A673 (cell line): ENCODE data around the gene CTAGE4.
"Not testable (repeated sequence)": the region's sequence is repeated elsewhere in the genome, so short reads cannot be mapped to it uniquely, and the experiment has no call there.

Experiments used
- CTCF ChIP-seq: fragments of 300-800, 200-600 bp; sonication (generic); conservative IDR thresholded peaks from 2 replicates; pipeline ENCODE4 v1.5.1; 2017; ENCODE audit warnings: low read depth, mild to moderate bottlenecking, antibody characterized with exemption, low read length, moderate library complexity, mixed read lengths
- EZH2 ChIP-seq: fragments of 200-600 bp; sonication (generic); IDR thresholded peaks from 2 replicates; pipeline ENCODE4 v1.6.1; 2017; ENCODE audit warnings: borderline replicate concordance, low read depth, mild to moderate bottlenecking, mixed read lengths, antibody characterized with exemption, low read length; ENCODE audit not compliant: poor library complexity, severe bottlenecking

DNA sequence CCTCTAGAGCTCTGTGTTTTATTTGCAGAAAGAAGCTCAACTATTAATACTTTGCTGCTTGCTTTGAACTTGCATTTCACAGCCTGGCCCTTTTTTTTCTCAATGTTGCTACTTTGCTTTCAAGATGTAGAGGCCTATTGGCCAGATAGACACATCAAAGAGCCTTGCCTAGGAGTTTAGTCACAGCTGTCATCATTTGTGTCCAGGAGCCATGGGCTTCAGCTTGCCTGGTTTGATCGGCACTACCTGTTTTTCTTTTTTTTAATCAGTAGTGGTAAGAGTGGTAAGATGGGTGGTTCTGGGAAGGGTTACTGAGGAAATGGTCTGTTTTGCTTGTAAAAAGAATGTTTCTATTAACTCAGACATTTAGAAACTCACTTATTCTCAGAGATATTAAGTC, 18.7 kb downstream of the CTAGE4 start:
- not testable (repeated sequence) for TF ChIP-seq CTCF, EZH2
